Tongue (tissue), 2 donors: ENCODE results near the gene TBC1D14. TPM values are rescaled to one million over a fixed set of nuclear protein-coding genes. Genes with fewer than 3 reads are reported as not detected.

Experiments
- DNase-seq: peaks from one replicate; pipeline ENCODE4 v3.0.0-alpha.2; 2015
- total RNA-seq: library from RNA; depleted of rRNA; stranded (reverse); fragments of >200 nt; gene quantifications from one replicate; pipeline ENCODE4 v1.2.3, GENCODE V29; 2014

Gene TBC1D14
- total RNA-seq, 1 donor from 2014 or later, result 57.1 TPM

DNA sequence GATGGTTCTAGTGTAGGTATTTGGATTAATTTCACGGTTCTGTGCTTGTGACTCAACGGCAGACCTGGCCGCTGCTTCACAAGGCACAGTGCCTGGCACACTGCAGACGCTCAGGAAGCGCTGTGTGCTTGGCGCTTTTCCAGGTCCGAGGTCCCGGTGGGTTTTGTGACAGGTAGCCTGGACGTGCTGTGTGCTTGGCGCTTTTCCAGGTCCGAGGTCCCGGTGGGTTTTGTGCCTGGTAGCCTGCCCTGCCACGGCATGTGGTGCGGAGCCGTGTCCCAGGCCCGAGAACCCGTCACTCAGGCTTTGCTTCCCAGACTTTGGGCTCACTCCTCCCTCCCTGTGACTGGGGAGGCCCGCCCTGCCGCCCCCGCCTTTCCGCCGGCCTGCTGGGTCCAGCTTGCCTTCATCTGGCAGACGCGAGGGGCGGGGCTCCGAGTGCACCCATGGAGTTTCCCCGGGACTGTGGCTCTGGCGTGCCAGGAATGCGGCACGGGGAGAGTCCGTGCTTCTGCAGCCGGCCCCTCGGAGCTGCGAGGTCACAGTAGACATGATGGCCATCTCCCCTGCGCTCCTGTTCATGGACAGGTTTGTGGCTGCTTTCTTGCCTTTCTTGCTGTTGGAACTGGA lies 44.2 kb downstream of the TBC1D14 start:
- peak; percentile 68 for DNase-seq

DNA sequence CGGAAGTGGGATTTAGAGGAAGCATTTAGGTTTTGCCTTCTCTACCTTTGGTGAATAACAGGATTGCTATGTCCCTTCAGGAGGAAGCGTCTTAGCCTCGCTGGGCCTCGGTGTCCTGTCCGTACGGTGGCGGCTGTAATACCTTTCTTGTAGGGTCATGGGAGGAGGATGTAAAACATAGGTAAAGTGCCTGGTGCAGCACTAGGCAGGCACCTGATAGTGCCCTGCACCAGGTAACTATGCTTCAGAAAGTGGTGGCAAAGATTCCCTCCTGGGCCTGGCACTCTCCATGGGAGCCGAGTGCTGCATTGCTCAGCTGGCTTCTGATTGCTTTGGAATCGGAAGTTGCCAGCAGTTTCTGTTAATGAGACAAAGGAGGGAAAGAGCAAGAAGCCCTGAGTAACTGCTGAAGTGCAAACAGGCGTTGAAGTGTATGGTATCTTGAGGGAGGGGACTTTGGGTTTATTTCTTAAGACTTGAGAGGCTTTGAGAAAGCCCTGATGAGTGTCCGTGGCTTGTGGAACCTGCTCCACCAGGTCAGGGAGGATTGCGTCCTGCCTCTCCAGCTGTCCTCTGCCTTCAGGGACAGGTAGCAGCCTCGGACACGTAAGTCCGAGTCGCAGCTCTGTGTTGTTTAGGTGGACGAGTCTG lies 45.8 kb downstream of the TBC1D14 start:
- DNase-seq, result no peak

DNA sequence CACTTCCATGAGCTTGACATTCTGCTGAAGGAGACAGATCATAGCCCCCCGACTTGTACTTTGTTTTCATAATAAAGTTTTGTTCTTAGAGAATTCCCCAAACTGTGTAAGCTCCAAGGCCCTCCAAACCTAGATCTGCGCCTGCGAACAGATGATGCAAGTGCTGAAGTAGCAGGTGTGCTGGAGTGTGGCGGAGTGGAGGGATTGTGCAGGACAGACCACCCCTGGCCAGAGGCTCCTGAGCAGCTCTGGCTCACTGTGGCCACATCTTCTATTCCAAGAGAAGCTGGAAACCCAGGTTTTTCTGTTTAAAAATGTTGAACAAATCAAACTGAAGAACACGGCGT lies 46.4 kb downstream of the TBC1D14 start:
- no peak for DNase-seq

DNA sequence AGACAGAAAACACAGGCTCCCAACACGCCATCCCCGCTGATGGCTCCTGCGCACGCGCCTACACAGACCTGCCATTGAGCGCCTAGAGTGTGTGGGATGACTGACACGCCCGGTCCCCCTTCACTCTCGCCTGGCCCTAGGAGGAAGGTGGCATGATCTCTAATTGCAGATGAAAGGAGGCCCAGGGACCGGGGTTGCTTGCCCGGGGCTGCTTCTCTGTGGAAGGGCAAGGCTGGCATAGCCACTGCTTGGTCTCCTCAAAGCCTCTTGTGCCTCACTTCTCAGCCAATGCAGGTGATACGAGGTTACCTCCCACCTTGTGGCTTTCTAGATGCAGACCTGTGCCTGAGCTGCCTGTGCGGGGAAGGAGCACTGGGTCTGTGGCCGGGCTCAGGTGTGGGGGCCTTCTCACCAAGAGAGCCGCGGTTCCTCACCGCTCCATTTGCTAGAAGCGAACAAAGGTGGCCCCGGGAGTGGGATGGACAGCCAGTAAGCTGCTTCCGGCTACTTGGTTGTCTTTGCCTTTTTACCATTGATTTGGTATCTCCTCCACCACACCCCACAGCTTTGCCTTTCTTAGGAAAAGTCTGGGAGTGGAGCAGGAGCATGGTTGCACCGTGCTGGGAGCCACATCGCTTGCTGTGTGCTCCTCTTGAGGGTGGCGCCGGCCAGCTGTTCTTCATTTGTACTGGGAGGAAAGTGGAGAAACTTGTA lies 47.0 kb downstream of the TBC1D14 start:
- DNase-seq, result no peak

DNA sequence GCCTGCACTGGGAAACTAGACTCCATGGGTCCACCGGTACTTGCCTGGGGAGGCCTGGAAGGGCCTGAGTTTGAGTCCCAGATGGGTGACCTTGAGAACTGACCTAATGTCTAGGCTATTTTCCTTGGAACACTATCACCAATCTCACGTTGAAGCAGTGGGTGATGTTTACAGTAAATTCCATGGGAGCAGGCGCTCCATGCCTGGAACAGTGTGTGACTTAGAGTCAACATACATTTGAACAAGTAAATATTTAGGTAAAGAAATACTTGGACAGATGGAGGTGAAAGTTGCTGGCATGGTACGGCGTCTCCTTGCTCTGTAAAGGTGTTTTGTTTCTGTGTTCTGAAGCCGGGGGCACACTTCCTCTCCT lies 47.5 kb downstream of the TBC1D14 start:
- no peak for DNase-seq

DNA sequence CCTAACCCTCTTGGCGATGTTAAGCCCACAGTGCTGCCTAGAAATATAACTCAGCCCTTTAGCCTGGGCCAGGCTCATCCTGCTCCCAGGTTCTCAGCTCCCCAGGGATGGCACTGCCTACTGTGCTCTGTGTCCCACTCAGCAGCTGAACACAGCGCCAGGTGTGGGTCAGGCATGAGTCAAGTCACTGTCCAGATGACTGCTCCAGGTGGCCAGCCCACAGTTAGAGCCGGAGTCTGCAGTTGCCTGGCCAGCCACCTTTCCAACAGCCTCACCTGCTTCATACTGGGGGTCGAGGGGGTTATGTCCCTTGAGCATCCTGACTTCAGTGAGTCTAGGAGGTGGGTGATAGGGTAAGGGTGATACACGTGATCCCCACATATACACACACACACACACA lies 48.4 kb downstream of the TBC1D14 start:
- no peak for DNase-seq

DNA sequence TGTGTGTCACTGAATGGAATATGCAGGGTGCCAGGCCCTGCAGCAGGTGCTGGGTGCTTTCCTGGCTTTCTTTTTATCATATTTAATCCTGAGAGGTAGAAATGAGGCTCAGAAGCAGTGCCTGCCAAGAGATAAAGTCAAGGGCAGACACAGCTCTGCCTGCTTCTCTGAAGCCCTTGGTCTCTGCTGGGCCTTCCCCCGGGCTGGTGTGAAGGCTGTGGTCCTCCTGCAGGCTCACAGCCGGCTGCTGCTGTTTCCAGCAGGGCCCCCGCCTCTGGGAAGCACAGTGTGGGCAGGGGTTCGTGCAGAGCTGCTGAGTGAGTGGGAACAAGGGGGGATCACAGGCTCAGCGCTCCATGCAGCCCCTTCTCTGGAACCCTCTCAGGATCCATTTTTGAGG lies 49.6 kb downstream of the TBC1D14 start:
- no peak for DNase-seq

DNA sequence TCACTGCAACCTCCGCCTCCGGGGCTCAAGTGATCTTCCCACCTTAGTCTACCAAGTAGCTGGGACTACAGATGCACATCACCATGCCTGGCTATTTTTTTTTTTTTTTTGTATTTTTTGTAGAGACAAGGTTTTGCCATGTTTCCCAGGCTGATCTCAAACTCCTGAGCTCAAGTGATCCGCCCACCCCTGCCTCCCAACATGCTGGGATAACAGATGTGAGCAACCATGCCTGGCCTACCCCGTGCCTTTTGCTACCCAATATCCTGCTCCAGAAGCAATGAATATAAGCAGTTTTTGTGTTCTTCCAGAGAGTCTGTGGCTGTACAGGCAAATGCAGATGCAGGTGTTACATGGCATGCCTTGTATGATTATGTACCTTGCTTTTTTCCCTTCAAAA lies 50.5 kb downstream of the TBC1D14 start:
- no peak for DNase-seq

DNA sequence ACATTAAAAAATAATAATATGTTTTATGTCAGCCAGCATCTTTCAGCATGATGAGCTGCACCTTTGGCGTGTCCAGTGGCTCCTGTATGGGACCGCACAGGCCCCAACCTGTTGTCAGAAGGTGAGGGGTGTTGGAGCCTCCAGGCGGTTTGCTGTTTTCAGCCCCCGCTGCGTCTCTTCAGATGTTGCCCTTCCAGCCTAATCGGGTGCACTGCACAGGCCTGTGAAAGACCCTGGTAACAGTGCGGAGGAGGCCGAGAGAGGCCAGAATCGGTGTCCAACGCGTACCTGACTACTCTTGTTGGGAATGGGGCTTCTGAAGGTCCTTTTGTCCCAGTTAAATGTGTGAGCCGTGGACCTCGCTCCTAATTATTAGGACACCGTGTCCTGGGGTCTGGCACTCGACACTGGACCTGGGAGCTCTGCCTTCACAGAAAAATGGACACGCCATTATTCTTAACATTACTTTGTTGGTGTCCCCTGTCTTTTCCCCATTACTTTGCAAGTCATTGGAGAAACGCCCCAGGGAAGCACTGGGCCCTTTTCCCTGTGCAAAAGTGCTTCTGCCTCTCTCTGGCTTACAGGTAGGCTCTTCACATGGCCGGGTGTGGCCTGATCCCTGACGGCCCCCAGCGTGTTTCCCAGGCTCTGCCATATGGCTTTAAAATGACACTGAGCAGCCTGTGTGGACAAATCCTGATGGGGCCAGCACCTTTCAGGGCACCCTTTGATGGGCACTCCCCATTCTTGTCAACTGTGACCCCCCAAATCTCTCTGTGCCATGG lies 51.2 kb downstream of the TBC1D14 start:
- no peak for DNase-seq

DNA sequence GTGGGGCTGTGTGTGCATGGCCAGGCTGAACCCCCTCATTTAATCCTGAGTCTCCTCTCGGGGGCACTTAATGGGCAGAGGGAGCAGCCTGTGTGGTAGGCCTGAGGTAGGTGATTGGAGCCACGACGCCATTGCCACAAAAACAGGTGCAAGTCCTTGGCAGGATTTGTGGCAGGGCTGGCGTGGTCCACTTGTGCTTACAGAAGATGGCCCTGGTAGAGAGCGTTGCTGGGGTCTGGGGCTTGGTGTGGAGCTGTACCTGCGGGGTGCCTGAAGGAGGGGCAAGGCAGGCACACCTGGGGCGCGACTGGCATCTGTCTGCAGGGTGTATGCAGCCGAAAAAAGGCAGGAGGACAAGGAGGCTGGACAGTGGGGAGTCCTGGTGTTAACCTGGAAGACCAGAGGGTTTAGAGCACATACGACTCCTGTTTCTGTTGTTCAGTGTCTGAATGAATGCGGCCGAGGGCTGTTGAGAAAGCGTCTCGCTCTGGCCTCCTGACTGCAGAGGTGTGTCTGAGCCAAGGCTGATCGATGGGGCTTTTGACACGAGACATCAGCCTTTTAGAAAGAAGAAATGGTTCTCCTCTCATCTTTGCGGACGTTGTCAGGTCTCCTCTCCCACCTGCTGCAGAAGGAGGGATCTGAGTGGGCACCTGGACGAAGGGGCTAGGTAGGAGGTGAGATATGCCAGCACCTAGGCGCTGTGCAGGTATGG lies 52.0 kb downstream of the TBC1D14 start:
- no peak for DNase-seq

DNA sequence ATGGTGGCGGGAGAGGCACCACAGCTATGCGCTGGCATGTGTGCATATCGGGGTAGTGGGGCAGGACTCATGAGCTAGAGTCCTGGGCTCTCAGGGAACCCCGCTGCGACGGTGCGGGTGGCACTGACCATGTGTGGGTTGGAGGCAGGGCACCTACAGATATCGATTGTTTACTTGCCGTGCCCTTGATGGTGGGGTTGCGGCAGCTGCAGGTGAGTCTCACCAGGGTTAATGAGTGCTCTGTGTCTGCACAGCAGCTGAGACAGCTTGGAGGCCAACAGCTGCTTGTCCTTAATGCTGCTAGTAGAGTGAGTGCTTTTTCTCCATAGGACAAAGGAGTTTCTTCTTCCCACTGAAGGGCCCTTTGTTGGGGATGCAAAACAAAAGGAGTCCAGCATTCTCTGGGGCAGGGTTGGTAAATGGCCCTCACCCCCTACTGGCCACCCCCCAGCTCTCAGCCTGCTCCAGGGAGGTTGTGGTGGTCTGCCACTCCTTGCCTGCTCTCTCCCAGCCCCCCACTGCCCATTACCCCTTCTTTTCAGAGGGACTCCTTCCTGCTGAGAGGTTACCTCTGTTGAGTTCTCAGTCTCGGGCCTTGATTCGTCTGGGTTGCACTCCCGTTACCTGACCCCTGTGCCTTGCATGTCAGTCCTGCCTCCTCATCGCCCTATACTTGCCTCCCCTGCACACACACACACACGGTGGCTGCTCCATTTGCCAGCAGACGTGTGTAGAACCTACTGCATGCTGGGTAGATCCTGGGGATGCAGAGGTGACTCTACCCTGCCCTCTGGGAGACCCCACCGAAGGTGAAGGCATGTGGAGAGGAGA lies 52.8 kb downstream of the TBC1D14 start:
- DNase-seq, result peak; percentile 59

DNA sequence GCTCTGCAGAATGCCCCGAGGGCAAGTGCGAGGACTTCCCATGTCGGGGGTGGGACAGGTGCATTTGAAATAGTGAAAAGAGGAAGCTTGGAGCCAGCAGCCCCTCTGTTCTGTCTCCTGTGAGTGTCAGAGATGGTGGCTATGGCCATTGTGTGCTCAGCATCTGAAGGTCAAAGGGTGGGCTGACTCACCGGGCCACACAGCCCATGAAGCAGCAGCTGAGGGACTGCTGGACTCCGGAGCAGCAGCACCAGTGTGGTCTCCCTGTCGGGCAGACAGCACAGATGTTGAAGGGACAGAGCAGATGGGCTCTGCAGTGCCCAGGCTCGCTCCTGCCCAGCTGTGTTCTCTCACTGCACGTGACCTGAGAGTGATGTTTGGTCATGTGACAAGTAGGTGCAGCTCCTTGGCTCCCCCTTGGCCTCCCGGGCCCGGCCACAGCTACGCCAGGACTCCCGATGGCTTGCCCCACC lies 53.5 kb downstream of the TBC1D14 start:
- DNase-seq, result peak; percentile 60

DNA sequence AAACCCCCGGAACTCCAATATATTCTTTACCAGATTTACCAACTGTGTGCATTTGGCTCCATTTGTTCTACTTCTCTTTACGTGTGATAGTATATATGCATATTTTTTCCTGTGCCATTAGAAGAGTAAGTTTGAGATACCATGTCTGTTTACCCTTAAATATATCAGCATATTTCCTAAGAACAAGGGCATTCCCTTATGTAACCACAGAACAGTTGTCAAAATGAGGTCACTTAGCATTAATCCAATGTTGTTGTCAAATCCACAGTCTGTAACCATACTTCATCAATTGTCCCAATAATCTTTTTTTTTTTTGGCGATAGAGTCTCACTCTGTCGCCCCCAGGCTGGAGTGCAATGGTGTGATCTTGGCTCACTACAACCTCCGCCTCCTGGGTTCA lies 55.2 kb downstream of the TBC1D14 start:
- no peak for DNase-seq

DNA sequence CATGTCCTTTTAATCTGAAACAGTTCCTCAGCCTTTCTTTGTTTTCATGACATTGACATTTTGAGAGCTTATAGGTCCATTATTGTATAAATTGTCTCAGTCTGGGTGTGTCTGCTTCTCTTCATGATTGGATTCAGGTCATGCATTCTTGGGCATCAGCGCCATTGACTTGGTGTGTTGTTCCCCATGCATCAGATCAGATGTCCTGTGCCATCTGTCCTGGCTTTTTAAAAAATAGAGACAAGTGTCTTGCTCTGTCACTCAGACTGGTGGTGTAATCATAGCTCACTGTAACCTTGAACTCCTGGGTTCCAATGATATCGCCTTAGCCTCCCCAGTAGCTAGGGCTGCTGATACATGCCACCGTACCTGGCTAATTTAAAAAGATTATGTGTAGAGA lies 55.7 kb downstream of the TBC1D14 start:
- peak; percentile 71 for DNase-seq

DNA sequence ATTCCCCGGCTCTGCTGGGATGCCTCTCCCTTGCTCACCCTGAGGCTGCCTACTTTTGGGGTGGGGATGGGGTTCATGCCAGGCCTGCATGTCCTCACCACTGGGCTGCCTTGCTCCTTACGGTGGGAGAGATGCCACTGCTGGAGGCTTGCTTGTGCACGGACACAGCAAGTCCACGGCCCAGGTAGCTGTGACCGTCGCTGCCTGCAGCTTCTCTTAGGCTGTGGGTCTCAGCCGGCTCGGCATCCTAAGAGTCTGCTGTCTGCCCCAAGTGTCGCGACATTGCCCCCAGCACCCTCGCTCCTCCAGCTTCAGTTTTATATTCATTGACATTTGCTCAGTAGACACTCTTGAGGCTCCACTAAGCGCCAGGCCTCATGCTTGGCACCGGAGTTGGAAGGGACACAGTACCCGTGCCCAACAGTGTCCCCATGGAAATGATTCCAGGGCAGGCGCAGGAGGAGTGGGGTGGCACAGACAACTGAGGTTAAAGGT lies 58.3 kb downstream of the TBC1D14 start:
- no peak for DNase-seq

DNA sequence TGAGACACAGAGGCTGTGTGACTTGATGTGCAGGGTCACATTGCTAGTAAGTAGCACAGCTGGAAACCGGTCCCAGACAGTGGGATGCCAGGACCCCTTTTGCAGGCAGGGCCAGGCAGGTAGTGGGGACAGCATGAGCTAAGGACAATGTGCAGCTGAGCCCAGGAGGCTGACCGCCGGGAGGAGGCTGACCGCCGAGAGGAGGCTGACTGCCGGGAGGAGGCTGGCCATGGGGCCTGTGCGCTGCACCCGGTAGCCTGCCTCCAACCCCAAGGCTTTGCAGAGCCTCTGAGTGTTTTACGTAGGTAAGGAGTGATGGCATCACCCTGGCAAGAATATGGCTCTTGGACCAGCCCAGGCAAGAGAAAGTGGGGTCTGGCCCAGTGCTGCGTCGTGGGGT lies 58.9 kb downstream of the TBC1D14 start:
- no peak for DNase-seq

DNA sequence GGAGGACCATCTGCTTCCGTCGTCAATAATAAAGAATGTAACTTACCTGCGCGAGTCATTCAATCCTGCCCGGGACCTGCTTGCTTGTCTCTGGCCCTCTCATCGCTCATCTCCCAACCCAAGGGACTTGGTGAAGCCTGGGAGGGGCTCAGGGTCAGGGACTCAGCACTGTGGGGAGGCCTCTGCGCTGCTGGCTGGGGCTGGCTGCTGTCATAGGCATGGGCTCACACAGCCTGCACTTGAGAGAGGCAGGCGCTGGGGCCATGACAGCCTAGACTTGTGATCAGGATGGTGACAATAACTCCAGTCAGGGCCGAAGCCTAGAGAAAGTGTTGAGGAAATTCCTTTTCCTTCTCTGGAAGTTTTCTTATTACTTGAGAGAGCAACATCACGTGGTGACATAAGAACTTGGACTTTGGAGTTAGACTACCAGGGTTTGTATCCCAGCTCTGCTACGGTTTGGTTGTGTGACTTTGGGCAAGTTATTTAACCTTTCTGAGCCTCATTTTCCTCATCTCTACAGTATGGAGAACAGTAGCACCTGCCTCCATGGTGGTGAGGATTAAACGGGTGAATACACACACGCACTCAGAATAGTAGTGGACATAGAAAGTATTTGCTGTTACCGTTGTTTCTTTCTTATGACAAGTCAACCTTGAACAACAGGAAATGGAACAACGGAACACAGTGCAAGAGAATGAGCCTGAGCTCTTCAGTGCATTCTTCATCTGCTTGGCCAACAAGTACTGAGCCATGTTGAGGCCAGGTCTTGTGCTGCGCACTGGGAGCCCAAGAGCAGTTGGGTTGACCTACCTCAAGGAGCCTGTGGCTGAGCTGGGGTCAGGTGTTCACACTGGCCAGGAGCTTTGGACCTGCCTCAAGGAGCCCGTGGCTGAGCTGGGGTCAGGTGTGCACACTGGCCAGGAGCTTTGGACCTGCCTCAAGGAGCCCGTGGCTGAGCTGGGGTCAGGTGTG lies 60.5 kb downstream of the TBC1D14 start:
- no peak for DNase-seq

DNA sequence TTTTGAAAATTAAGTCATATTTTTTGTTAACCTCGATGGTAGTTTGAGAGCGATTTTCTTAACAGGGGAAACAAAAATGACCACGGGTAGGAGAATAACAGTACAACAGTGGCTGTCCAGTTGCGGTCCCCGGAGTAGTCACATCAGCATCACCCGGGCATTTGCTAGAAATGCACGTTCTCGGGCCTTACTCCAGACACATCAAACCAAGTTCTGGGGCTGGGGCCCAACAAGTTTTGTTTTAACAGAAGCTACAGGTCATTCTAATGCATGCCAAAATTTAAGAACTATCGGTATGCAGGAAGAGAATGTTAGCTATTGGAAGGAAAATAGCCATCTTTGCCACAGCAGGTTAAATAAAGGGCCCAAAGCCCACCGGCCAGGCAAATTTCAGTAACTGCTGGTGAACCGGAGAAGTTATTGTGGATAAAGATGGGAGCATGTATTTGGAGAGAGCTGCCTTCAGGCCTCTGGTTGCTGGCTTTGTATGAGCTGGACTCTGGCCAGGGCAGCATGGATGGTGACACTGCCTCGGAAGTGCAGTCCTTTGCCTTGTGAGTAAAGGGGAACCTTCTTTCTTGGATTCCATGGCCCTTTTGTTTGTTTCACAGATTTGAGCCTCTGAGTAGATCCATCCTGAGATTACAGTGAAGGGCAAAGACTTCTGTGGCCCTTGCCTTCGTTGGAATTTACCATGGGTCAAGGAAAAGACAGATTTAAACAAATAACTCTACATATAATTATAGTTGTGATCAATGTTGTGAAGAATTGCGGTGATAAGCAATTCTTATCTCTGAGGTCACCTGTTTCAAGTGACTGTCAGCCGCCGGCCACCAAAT lies 62.1 kb downstream of the TBC1D14 start:
- no peak for DNase-seq

DNA sequence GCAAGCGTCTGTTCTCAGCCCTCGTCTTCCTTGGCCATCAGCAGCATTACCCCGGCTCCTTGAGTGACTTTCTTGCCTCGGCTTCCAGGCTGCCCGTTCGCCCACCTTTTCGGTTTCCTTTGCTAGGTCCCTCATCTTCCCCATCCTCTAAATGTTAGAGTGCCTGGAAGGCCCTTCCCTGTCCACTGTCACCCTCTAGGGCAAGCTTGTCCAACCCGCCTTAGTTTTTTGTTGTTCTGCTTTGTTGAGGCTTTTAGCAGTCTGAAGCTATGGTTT lies 62.7 kb downstream of the TBC1D14 start:
- DNase-seq, result no peak
